NAMALWA (cell line): ENCODE measurements around the gene PTPRM.

Source experiments
- DNase-seq: peaks from one replicate; pipeline ENCODE4 v3.0.0-alpha.2; 2015; ENCODE audit warnings: low spot score

PTPRM gene

DNA sequence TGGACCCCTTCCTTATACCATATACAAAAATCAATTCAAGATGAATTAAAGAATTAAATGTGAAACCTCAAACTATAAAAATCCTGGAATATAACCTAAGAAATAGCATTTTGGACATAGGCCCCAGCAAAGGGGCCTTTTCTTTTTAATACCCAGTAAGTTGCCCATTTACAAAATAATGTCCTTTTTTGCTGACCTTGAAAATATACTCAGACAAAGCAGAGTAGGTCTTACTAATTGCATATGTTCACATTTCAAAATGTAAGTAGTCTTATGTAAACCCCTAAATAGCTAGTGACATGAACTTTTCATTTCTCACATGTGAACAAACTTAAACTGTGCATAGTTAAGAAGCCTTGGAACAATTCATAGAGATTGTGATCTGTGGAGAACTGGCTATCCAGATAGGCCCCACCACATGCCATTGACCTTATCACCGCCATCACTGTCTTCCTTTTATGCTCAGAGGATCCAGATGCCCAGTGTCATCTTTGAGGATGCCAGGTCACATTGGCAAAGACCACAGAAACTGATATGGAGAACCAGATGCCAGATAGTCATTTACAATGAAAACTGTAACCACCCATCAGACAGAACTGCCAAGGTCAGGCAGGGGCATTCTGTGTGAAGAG lies 759.8 kb downstream of the PTPRM start:
- no peak for DNase-seq

DNA sequence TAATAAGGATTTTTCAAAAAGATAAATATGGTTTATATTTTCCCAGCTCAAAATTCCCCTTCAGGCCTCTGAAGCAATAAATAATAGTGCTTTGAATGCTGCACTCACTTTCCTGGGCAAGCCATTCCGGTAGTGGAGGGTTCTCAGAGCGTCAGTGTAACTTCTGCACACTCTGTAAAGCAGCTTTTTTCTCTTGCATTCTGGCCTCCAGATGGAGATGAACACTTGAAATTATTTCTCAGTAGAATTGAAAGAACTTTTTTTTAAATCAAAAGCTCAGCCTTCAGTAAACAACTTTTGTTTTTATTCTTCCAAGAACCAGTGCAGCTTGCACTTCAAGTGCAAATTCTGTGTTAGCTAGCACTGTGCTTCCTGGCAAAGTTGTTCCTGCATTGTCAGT lies 761.0 kb downstream of the PTPRM start:
- DNase-seq, result no peak

DNA sequence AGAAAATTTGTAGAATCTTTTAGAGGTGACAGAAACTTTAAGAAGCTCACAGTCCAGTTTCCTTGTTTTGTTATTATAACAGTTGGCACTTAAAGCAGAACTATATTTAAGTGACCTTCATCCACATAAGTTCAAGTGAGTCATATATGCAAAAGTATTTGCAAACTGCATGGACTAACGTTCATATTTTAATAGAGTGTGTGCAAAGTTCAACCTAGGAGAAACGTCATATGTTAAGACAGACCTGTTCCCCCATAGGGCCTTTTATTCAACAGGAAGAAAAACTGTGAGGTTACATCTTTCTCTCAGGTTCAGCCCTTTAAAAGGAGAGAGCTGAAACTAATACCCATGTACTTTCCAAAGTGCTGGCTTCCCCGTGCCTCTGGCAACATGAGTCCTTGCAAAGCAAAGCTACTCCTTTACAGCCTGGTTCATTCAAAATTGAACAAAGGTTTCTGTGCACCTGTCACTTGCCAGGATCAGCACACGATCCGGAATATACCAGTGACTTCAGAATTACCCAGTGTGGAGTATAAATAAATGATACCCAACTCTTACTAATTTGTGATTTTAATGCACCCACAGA lies 762.2 kb downstream of the PTPRM start:
- DNase-seq, result no peak

DNA sequence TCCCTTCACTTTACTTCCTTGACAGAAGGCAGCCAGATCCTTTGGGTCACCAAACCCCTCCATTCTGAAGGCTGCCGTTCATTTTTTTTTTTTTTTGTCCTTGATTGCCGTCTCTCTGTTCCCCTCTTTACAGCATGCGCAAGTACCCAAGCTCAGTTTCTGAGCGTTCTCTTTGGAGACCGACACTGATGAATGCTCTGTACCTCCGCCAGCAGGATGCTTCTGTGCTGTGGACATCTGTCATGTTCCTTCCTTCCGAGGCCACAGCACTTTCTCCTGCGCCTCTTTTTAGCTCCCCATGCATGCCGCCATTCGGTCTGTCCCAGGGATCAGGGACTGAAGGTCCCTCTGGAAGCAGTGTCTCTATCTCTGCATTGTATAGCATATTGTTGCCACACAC lies 763.5 kb downstream of the PTPRM start:
- no peak for DNase-seq

DNA sequence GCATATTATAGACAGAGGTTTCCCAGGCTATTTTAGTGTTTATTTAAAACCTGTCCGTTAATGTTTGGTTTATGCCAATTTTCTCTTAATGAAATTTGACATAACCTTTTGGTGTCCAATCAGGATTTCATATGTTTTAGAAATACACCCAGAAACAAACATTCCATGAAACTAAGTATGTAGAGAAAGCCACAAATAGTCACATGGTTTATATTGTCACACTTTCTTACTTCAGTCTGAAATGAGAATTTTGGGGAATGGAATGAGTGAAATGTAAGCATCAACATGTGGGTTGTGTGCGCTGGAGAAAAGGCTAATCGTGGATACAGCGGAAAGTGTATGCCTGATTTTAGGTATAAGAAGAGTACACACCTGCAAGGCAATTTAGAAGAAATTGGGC lies 765.2 kb downstream of the PTPRM start:
- DNase-seq, result no peak

DNA sequence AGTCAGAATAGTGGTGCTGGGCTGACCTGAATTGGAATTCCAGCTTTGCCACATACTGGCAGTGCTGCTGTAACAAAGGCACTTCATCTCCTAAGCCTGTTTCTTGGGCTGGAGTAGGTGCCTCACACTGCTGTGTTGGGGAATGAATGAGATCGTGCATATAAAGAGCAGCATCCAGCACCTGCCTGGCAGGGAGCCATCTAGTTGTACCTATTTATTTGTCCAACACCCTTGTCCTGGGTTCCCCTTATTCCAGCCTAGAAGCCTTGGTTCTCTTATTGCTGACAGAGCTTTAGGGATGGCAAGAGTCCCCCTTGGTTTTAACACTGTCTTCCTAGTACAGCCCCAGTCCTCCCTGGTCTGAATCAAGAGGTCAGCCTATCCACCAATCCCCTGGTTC lies 766.8 kb downstream of the PTPRM start:
- DNase-seq, result no peak

DNA sequence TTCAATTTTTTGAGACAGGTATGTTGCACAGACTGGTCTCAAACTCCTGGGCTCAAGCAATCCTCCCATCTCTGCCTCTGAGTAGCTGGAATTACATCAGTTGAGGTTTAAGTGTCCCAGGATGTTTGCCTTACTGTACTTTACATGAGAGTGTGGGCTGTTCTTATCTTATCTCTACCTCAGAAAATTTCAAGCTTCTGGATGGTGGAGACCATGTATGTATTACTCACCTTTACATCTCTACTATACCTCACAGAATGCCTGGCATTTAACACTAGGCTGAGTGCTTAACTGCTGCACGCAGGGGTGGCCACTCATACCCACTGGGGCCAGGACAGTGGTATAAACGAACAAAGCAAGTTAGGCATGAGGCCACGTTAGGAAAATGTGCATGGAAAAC lies 770.1 kb downstream of the PTPRM start:
- DNase-seq, result no peak

DNA sequence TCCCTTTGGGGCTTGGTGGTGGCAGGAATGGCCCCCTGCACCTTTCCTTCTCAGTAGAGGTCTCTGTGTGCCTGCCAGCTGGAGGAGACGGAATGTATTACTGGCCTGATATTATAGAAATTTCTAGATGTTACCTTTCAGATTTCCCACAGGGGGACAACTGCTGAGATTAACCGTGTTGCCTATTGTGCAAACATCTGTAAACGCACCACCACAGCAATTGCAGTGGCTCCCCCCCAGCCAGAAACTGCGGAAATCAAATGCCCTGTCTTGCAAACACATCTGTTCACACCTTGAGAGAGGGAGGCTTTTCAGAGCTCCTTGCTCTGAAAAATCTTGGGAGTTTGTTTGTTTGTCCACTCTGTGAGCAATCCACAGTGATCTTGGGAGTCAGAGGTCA lies 772.1 kb downstream of the PTPRM start:
- DNase-seq, result no peak

DNA sequence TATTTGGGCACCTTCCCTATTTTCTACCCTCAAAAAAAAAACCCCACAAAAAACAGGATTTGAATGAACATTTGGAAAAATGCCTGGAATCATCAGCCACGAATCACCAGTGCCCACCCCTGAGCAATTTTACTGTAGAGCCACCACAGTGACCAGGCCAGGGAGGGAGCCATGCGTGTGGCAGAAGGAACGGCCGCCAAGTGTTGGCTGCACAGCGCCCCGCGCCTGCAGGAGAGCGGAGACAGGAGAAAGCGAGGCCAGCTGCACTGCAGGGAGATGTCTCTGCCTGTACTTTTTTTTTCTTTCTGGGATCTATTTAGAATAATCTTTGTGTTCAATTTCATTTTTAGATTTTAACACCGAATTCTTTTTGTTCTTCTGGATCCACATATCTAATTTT lies 772.8 kb downstream of the PTPRM start:
- DNase-seq, result no peak

DNA sequence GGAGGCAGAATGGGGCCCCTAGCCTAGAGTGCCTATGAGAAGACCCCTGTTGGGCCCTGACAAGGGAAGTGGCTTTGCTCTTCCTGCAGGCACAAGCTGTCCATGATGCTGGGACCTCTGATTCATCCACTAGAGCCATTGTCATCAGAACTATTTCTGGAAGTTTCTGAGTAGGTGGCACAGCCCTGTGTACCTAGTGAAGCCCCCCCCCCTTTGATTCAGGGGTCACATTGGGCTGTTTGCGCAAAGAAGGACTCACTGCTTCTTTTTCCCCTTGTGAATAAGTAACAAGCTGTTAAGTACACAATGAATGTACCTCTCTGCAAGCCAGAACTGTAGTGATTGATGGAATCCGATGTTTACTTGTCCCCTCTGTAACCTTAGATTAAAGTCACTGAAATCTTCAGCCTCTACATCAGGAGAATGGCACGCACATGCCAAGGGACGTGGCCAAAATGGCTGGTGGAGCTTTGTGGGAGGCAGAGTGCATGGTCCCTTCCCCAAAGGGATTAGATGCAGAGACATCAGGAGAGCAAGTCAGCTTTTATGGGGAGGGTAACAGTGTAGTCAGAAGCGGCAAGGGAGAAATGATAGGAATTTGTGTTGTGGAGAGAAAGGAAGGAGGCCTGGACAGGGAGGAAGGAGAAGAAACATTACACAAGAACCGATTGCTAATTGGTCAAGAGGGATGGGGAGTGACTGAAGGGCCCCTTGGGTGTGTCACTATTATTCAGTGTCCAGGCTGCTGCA lies 774.5 kb downstream of the PTPRM start:
- no peak for DNase-seq

DNA sequence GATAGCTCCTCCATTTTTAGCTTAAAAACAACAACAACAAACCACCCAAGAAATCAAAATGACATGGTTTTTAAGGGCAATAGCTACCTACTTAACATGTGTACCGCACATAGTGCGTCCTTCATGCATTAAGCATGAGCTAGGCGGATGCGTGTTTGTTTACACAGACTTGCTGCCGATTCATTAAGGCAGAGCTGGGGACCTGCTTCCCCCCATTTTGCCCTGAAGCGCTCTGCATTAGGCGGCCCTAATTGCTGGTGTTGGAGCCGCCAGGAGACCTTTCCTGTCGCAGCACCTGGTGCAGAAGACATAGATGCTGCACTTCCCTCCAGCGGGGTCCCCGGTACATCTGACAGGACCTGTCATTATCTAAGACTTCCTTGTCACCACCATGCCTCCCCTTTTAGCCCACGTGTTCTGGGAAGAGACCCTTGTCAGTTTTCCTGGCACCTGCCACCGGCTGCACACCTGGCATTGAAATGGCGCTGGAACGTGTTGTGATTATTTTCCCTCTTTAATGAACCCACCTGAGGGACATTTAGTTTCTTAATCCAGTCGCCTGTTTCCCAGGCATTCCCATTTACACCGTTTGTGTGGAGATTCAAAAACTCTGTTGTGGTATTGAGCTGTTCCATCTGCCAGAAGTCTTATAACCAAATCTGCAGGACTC lies 781.1 kb downstream of the PTPRM start:
- no peak for DNase-seq

DNA sequence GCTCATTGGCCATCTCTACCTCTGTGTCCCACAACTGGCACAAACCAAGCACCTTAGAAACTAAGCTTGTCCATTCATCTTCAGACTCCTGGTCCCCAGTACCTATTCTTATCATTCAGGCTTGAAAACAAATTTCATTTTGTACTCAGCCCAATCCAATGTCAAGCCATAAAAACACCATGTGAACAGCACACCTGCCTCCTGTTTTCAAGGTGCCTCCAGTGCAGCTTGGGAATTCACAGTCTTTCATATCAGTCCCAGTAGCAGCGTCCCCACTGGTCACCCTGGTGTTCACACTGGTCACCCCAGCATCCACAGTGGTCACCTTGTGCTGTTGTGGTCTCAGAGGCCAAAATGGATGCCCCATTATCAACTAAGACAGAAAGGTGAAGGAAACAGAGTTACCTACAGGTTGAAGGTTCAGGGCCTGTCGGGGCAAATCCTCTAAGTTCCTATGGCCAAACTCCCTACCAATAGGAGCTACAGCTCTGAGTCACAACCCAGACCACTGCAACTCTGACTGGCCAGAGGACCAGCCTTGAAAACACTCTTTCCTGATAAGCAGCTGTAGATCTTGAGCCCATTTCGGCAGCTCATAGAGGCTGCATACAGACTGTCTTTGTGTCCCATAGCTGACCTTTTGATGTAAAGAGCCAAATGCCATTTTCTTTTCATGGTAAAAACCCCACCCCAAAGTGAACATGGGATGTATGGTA lies 782.6 kb downstream of the PTPRM start:
- no peak for DNase-seq

DNA sequence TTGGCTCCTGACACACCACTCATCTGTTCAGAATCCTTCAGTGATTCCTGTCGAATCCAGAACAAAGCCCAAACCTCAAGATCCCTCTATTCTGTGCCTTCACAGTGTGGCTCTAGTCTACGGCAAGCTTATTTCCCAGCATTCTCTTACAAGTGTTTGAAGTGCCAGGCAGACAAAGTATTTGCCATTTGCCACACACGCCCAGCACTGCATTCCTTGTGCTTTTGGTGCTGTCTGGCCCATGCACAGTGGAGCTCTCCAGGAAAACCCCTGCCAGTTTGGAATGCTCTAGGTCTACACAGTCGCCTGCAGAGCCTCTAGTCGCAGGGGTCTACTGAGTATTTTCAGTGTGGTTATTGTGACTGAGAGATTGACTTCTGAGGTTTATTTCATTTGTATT lies 783.5 kb downstream of the PTPRM start:
- DNase-seq, result no peak

DNA sequence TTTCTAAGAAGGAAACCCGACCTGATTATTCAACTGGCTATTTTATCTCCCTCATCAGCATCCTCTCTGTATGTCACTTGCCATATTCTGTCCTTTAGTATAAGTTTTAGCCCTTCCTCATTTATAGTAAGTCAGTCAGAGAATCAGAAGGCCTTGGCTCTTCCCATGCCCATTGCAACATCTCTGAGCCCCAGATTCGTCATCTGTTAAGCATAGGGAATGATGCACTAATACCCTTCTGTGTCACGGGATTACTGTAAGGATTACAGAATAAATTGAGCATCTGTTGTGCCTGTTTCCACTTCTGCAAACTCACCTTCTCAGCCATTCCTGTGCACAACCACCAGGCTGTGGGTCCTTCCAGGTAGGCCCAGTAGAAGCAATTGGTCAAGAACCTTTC lies 784.0 kb downstream of the PTPRM start:
- DNase-seq, result no peak

DNA sequence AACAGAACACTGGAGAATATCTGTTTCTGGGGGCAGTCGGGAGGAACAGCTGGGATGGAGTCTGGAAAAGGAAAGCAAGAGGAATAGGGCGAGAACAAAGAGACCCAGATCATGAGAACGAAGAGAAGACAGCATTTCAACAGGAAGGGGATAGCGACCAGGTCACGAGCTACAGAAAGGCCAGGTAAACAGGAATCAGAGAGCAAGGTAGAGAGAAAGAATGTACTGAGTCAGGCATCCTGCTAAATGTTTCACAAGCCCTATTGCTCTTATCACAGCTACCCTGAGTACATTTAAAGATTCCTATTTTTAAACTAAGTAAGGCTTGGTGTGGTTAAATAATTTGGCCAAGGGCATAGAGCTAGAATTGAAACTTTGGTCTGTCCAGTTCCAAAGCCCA lies 787.2 kb downstream of the PTPRM start:
- DNase-seq, result no peak

DNA sequence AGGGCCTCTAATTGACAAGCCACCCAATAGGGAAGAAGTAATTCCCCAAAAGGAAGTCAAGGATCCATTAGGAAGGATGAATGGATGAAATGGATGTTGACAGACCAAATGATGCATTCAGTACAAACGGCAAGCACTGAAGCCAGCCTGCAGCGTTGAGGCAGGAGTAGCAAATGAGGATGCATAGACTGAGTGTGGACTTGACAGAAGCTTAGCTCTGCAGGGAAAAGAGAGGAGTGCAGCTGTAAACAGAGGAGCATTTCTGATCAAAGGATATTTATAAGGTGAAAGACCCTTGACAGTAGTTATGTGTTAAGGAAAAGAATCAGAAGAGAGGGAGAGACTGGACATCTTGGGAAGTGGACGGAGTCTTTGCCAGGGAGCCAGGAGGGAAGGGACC lies 788.9 kb downstream of the PTPRM start:
- no peak for DNase-seq

DNA sequence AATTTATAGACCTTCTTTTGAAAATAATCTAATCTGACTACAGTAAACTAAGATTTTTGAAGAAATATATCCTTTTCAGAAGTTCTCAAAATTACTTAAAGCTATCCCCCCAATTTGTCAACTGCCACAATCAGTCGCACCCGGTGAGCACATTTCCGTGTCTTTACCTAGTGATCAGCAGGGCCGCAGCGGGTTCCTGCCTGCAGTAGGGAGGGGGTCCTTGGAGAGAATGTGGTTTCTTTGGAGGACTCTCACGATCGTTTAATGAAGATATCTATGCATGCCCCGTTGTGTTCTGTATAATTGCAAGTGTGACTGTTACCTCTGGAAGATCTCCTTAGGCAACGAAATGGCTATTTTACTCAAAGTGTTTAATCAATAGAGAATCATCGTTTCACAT lies 790.2 kb downstream of the PTPRM start:
- DNase-seq, result no peak

DNA sequence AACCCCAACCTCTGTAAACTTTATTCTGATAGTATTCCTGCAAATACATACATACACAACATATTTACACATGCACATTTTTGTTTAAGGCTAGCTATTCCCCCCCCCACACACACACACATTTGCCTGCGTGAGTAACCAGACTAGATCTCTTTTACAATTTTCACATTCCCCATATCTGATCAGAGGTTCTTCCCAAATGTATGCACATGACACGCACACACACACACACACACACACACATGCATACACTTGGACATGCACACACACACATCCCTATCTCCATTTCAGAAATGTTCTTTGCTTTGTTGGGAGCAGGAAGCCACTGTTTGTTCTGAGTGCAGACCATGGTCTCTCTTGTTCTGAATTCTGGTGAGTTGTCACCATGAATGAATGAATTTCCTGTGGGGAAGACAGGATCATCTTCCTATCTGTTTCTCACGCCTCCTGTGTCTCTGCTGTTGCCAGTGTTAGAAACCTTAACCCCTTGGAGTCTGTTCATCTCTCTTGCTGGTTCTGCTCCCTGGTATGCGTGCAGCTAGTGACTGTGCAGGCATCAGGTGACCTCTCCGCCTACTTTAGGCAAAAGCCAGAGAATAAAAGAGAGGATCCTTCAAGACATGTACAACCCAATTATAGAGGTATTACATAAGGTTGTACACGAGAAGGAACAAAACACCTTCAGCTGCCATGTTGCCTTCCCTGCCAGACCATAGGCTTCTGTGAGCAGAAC lies 791.1 kb downstream of the PTPRM start:
- DNase-seq, result no peak

DNA sequence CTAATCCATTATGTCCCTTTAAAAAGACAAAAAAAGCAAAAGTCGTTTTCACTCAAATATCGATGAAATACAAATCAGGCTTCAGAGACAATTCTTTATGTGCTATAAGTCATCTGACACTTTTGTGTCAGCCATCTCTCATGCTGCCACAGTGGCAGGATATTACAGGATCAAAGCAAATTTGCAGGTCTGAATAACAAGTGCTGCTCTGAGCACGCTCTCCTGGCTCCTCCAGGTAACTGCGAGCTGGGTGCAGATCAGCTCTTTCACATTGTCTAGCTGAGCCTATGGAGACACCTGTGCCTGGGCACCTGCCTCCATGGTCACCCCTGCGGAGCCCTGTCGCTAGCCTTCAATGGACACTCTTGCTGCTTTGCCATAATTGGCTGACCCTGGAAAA lies 792.0 kb downstream of the PTPRM start:
- no peak for DNase-seq

DNA sequence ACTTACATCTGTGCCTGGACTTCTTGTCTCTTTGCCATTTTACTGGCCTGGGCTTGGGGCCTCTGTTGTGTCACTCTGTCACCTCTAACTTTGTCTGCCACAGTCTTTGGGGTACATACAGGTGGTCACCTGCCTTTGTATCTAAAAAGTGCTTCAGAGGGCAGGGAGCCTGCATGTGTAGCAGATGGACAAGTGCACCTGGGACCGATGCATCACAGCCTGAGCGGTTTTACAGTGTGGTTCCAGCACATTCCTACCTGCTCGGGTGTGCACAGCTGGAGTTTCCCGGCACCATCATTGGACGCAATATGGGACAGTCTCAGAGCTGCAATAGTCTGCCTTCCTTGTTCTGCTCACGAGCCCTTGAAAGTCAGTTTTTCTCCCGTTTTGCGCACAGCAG lies 792.4 kb downstream of the PTPRM start:
- no peak for DNase-seq

DNA sequence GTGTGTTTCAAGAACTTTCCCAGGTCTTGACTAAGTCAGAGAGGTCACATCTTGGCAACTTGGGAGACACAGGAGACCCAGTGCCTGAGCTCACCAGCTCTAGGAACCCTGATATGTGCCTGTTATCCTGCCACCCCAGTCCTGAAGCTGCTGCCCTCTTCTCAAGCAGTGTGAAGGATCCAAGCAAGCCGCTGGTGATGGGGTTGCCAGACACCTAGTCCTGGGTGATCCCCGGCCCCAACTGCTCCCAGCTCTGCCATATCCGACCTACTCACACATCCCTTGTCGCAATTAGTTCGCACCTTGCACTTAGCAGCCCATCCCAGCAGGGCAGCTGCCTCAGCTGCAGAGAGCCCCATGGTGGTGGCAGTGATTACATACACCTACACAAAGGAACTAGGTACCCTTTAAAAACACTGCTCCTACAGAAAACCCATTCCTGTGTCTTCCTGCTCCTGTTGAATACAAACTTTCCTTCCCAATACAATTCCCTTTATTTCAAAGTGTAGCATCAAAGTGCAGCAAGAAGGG lies 794.9 kb downstream of the PTPRM start:
- DNase-seq, result no peak

DNA sequence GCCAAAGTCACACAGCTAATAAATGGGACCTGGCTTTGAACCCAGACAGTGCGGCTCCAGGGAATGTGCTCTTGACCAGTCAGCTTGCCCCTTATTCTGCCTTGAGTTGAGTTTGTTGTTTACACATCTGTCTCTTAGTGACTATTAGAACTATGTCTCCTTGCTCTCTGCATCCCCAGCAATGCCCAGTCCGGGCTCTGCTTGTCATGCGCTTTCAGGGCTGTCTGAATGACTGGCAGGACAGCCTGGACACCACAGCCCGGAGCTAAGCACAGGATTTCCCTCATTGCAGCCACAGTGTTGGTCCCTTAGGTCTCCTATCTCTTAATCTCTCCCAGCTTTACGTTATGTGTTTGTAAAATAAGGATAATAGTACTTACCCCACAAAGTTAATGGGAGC lies 795.7 kb downstream of the PTPRM start:
- DNase-seq, result no peak
